HG03097 (cell line): ENCODE results near the gene SLC39A1.
"Not testable (repeated sequence)": the region's sequence is repeated elsewhere in the genome, so short reads cannot be mapped to it uniquely, and the experiment has no call there.

Experiments used
- ATAC-seq: cut with Tn5 transposase; IDR thresholded peaks from one replicate; pipeline ENCODE4 v1.9.1; 2021; ENCODE audit not compliant: unreplicated experiment, low FRiP score

Gene SLC39A1

DNA sequence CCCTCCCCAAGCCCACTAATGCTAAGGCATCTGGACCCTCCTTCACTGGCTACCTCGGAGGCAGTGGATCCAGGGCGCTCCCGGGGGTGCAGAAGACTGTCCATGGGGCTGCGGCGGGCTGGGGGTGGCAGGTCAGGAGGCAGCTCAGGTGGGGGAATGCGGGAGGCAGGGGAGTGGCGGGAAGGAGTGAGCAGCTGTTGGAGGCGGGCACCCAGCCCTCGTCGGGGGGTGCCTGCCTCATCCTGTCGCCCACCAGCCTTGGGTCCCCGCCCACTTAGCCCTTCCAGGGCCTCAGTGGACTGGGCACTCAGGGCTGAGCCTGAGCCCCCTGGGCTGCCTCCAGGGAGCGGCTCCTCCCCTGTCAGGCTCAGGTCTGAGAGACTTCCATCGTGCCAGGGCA, 29.9 kb downstream of the SLC39A1 start:
- ATAC-seq: no peak

DNA sequence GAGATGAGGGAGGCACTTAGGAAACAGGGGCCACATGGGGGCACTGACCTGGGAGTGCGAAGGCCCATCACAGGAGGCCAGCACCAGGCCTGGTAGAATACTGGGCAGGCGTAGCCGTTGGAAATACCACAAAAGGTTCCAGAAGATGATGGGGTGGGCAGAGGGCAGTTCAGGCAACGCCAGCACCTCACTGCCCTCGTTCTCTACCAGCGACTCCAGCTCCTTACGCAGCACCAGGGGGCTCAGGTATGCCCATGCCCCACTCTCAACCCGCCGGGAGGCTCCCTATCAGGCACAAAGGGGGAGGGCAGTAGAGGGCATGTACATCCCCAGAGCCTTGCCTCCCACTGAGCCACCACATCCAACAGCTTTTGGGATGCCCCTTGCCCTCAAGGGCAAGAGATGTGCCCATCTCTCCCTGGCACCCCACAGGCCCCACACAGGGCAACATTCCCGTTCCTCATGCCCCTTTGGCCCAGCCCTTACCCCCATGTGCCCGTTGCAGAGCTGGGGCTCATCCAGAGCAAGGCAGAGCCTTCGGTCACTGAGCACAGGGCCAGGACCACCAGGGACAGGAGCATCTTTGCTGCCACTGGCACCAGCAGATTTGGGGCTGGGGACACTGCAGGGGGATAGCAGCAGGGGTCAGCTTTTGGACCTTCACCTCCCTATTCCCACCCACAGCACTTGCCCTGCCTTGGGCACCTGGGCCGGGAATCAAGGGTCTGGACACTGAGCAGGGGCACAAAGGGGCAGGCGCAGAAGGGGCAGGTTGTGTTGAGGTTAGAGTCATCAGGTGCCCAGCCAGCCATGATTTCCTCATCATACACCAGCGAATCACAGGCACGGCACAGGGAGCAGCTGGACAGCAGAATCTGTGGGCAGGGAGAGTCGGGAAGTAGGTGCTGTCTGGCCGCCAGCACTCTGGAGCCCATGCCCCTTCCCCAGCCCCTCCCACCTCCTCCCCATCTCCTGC, 30.9 kb downstream of the SLC39A1 start:
- no peak for ATAC-seq

DNA sequence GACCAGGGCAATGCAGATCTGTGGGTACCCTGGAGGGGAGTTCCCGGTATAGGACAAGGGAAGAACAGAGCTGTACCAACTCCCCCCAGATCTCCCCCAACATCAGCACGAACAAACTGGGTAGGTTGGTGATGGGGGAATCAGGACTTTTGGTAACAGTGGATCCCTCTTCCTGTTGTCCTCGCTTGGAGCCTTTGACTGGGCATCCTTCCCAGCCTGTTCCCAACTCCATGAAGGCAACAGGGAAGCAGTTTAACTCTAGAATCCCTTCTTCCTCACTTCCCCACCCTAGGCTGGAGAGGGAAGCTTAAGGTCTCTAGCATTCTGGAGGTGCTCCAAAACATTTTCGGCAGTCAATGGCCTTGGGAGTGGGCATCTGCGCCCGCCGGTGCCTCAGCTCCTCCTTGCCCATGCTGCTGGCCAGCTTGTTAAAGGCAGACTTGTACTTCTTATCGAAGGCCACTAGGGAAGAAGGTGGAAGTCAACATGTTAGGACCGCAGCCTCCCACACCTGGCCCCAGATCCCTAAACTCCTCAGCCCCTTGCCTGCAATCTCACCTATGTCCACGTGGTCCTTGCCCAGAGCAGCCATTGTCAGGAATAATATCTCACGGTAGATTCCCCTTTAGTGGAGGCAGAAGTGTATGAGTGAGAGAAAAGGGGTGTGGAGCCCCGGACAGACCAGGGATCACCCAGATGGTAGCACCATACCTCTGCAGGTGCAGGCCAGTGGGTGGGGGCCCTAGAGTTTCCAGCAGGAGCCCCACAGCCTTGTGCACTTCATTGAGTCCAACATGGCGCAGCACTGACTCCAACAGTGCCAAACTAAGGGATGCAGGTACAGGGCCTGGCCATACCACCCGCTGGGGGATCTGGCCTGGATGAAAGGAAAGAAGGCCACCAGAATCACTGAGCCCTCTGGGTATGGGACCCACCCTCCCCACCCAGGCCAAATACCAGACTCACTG, 33.1 kb downstream of the SLC39A1 start:
- ATAC-seq: no peak

DNA sequence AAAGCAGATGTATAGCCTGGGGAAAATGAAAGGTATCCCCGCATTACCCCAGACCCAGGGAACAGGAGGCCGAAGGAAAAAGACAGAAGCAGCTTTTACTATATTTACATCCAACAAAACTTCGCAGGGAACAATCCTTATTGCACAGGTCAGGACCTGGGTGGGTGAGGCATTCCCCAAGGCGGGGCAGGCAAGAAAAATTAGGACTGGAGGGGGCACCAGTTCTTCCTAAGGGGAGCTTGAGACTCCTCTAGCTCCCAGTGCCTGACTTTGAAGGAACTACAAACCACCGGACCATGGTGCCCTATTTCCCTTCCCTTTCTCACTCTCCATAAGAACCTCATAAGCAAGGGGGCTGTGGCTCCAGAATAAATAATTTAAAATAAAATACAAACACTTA, 33.9 kb downstream of the SLC39A1 start:
- no peak for ATAC-seq

DNA sequence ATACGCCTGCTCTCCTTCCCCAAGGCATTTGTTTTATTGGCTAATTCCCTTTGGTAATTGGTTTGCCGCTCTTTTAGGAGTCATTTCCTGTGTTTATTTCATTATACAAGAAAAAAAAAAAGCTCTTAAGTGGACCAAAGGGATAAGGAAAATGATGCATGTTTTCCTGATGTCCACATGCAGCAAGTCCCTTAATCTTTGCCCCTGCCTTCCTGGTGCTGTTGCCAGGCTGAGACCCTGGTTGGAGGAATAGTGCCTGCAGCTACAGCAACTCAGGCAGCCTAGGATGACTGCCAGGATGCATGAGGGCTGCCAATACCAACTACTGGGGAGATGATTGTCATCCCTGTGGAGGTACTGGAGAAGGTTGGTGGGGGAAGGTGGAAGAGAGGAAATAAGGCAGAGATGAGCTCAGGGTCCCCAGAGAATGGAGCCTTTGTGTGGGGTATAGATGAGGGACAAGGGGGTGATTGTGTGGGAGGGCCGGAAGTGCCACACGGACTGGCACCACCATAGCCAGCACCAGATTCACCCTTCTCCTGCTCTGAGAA, 34.5 kb downstream of the SLC39A1 start:
- no peak for ATAC-seq

- ATAC-seq: no peak
These were observed 35.1 kb downstream of the SLC39A1 start for GRCh38 chr1:153928245-153928644.

DNA sequence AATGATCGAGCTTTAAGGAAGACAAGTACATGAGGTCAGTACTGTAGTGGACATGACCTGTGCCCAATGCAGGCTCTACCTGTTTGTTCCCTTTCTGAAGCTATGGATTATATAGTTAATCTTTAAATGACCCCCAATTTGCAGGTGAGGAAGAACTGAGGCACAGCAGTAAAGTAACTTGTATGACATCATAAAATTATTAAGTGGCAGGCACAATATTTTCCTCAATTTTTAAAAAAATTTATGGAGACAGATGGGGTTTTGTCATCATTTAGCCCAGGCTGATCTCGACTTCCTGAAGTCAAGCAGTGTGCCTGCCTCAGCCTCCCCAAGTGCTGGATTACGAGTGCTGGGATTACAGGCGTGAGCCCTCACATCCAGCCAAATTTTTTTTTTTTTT, 36.9 kb downstream of the SLC39A1 start:
- no peak for ATAC-seq

- ATAC-seq: peak; percentile 91
These were observed 40.1 kb downstream of the SLC39A1 start, which contains the start of gene GATAD2B for GRCh38 chr1:153922972-153923925. Gene GATAD2B (minus strand): TSS chr1:153922972. CDS start chr1:153828347, 94,625 bp downstream.

GRCh38 chr1:153922076-153922971, 41.0 kb downstream of the SLC39A1 start:
- ATAC-seq: peak; percentile 22

GRCh38 chr1:153921803-153922075, 41.6 kb downstream of the SLC39A1 start:
- no peak for ATAC-seq

DNA sequence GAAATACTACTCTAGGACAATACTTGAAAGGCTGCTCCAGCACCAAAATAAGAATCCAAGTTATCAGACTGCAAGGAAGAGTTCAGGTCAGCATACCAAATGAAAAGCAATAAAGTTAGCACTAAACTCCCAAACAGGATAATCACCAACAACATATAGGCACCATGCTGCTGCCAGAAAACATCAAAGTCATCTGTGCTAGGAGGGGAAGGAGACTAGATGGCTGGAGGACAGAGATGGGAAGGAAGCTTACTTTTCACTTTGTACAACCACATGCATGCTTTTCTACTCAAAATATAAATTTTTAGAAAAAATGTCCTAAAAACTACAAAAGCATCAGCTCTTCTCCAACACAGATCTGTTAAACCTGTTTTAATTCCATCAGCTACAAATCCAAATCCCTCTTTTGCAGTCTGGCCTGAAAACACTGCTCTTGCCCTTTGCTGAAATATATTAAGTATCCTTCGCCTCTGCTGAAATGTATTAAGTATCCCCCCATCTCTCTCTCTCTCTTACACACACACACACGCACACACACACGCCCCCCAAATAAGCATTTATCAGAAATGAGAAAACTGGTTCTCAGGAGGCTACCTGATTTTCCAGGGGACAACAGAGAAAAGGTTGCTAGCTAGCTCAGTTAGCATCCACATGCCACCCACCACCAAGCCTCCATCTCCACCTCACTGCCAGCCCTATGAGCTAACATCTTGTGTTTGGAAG, 42.1 kb downstream of the SLC39A1 start:
- no peak for ATAC-seq

- no peak for ATAC-seq
These were observed 43.2 kb downstream of the SLC39A1 start for GRCh38 chr1:153919876-153920852.

- no peak for ATAC-seq
These were observed 47.0 kb downstream of the SLC39A1 start for GRCh38 chr1:153916297-153916696.

- ATAC-seq: no peak
These were observed 51.0 kb downstream of the SLC39A1 start for GRCh38 chr1:153912349-153912748.

DNA sequence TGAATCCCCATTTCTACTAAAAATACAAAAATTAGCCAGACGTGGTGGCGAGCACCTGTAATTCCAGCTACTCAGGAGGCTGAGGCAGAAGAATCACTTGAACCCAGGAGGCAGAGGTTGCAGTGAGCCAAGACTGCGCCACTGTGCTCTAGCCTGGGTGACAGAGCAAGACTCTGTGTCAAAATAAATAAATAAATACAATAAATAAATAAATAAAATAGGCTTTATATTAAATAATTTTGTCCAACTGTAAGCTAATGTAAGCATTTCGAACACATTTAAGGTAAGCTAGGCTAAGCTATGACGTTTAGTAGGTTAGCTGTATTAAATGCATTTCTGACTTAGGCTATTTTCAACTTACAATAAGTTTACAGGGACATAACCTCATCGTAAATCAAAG, 52.8 kb downstream of the SLC39A1 start:
- ATAC-seq: not testable (repeated sequence)
